HL-60 (cell line): ENCODE data around the gene SDS.

Experiments
- GABPA ChIP-seq: IDR thresholded peaks from 2 replicates; pipeline ENCODE4 v1.6.1; 2012; ENCODE audit warnings: low read depth
- POLR2AphosphoS5 ChIP-seq: IDR thresholded peaks from 2 replicates; pipeline ENCODE4 v1.6.1; 2012; ENCODE audit warnings: low read depth
- SPI1 ChIP-seq: IDR thresholded peaks from 2 replicates; pipeline ENCODE4 v1.6.1; 2012; ENCODE audit warnings: low read depth, mild to moderate bottlenecking, borderline replicate concordance
- TF ChIP-seq, protein P1 (sequence below): IDR thresholded peaks from one replicate; pipeline ENCODE4 v1.5.1; 2011; ENCODE audit warnings: low read length, control low read depth, inconsistent platforms; ENCODE audit not compliant: insufficient read depth

DNA sequence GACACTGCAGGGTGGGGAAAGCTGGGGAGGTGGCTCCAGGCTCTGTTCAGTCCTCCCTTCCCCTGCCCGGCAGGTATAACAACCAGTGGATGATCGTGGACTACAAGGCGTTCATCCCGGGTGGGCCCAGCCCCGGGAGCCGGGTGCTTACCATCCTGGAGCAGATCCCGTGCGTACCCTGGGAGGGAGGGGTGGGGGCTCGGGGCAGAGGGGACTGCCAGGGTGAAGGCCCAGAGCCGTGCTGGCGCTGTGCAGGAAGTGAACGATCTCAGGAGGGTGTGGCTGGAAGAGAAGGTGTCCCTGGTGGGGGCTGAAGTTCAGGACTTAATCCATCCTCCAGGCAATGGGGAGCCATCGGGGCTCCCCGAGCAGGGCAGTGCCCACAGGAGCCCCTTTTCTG, 18.9 kb downstream of the SDS start:
- TF ChIP-seq SPI1 (no peak), POLR2AphosphoS5 (no peak), GABPA (no peak)
- TF ChIP-seq, protein P1, sequence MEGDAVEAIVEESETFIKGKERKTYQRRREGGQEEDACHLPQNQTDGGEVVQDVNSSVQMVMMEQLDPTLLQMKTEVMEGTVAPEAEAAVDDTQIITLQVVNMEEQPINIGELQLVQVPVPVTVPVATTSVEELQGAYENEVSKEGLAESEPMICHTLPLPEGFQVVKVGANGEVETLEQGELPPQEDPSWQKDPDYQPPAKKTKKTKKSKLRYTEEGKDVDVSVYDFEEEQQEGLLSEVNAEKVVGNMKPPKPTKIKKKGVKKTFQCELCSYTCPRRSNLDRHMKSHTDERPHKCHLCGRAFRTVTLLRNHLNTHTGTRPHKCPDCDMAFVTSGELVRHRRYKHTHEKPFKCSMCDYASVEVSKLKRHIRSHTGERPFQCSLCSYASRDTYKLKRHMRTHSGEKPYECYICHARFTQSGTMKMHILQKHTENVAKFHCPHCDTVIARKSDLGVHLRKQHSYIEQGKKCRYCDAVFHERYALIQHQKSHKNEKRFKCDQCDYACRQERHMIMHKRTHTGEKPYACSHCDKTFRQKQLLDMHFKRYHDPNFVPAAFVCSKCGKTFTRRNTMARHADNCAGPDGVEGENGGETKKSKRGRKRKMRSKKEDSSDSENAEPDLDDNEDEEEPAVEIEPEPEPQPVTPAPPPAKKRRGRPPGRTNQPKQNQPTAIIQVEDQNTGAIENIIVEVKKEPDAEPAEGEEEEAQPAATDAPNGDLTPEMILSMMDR = no peak
